ELF-1 (cell line): ENCODE results near the gene TSHZ3.

Experiments used
- DNase-seq: peaks from one replicate; pipeline ENCODE4 v3.0.0-alpha.2; 2016; ENCODE audit warnings: low read depth, low spot score

TSHZ3 gene

DNA sequence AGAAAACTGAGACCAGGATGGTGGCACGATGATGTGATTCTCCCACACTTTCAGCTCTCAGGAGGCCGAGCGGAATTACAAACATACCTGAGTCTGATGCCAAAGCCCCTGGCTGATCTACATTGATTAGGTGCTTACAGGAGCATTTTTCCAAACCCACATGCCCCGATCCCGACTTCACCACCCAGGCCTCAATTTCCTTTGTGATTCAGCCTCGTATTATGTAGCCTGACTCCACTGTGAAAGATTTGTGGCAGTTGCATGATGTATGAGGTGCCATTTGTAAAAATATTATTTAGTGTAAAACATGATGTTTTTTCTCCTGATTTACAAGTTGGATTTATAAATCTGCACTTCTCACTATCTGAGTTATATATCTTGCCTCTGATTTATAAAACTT is 118.0 kb downstream of the TSHZ3 start:
- DNase-seq: no peak

GRCh38 chr19:31226151-31226935 is 122.9 kb downstream of the TSHZ3 start:
- no peak for DNase-seq
